Rectal smooth muscle tissue (tissue), 1 donor: ENCODE measurements around the gene GANC.

Experiments
- H3K27ac ChIP-seq: one replicate; pipeline ENCODE4 v1.7.0; 2013; ENCODE audit warnings: low read depth, low read length, inconsistent platforms
- H3K27me3 ChIP-seq: one replicate; pipeline ENCODE4 v1.7.0; 2013; ENCODE audit warnings: low read length; ENCODE audit not compliant: control insufficient read depth, insufficient read depth
- H3K36me3 ChIP-seq: one replicate; pipeline ENCODE4 v1.7.0; 2013; ENCODE audit warnings: low read length; ENCODE audit not compliant: control insufficient read depth, insufficient read depth
- H3K4me1 ChIP-seq: one replicate; pipeline ENCODE4 v1.7.0; 2013; ENCODE audit warnings: low read length; ENCODE audit not compliant: control insufficient read depth, insufficient read depth
- H3K4me3 ChIP-seq: one replicate; pipeline ENCODE4 v1.7.0; 2013; ENCODE audit warnings: low read length
- H3K9ac ChIP-seq: one replicate; pipeline ENCODE4 v1.7.0; 2013; ENCODE audit warnings: low read length

Gene GANC

GRCh38 chr15:42354824-42355223 is 81.8 kb downstream of the GANC start:
- Histone ChIP-seq H3K9ac (no peak overlapping the region), H3K27me3 (no peaks in the 10 kb centered on the region), H3K4me1 (no peaks in the 10 kb centered on the region), H3K27ac (no peak overlapping the region), H3K36me3 (peaks cover 10% of the 10 kb centered on the region), H3K4me3 (no peak overlapping the region)

GRCh38 chr15:42355291-42355690 is 82.3 kb downstream of the GANC start:
- Histone ChIP-seq H3K4me3 (no peak overlapping the region), H3K27ac (no peak overlapping the region), H3K36me3 (peaks cover 10% of the 10 kb centered on the region), H3K9ac (no peak overlapping the region), H3K27me3 (no peaks in the 10 kb centered on the region), H3K4me1 (no peaks in the 10 kb centered on the region)

GRCh38 chr15:42356851-42357250 is 83.8 kb downstream of the GANC start:
- no peak overlapping the region for H3K4me3 ChIP-seq

GRCh38 chr15:42358141-42358540 is 85.1 kb downstream of the GANC start:
- Histone ChIP-seq H3K9ac (no peak overlapping the region), H3K36me3 (no peaks in the 10 kb centered on the region)

More at GRCh38 chr15:42356851-42357250, 83.8 kb downstream of the GANC start:
- Histone ChIP-seq H3K4me1 (no peaks in the 10 kb centered on the region), H3K27me3 (no peaks in the 10 kb centered on the region), H3K9ac (no peak overlapping the region), H3K36me3 (peaks cover 6% of the 10 kb centered on the region), H3K27ac (no peak overlapping the region)

GRCh38 chr15:42359249-42359648 is 86.2 kb downstream of the GANC start, which contains the start of gene CAPN3:
TSS of gene CAPN3 (plus strand) at chr15:42359501. CDS start at chr15:42359806, 305 bp downstream.
- Histone ChIP-seq H3K9ac (no peak within 1 kb of the TSS), H3K27me3 (no peaks in the 10 kb centered on the region), H3K27ac (no peak within 1 kb of the TSS), H3K4me1 (no peaks in the 10 kb centered on the region), H3K4me3 (no peak within 1 kb of the TSS), H3K36me3 (no peaks in the 10 kb centered on the region)

More at GRCh38 chr15:42358141-42358540, 85.1 kb downstream of the GANC start:
- Histone ChIP-seq H3K27me3 (no peaks in the 10 kb centered on the region), H3K4me3 (no peak overlapping the region), H3K4me1 (no peaks in the 10 kb centered on the region), H3K27ac (no peak overlapping the region)

- H3K27me3 ChIP-seq, result no peaks in the 10 kb centered on the region
- H3K27ac ChIP-seq, result no peak overlapping the region
- H3K36me3 ChIP-seq, result no peaks in the 10 kb centered on the region
- H3K4me1 ChIP-seq, result no peaks in the 10 kb centered on the region
- H3K4me3 ChIP-seq, result no peak overlapping the region
- no peak overlapping the region for H3K9ac ChIP-seq
Observed at GRCh38 chr15:42359985-42360384, 87.0 kb downstream of the GANC start.

GRCh38 chr15:42360535-42361112 is 87.6 kb downstream of the GANC start:
- Histone ChIP-seq H3K4me1 (no peaks in the 10 kb centered on the region), H3K27ac (no peak overlapping the region), H3K36me3 (no peaks in the 10 kb centered on the region), H3K4me3 (no peak overlapping the region), H3K9ac (no peak overlapping the region), H3K27me3 (no peaks in the 10 kb centered on the region)

- H3K36me3 ChIP-seq, result no peaks in the 10 kb centered on the region
- H3K27ac ChIP-seq, result no peak overlapping the region
- H3K4me1 ChIP-seq, result no peaks in the 10 kb centered on the region
- no peaks in the 10 kb centered on the region for H3K27me3 ChIP-seq
- H3K4me3 ChIP-seq, result no peak overlapping the region
- H3K9ac ChIP-seq, result no peak overlapping the region
Observed at GRCh38 chr15:42363487-42363886, 90.5 kb downstream of the GANC start.

GRCh38 chr15:42363942-42364341 is 90.9 kb downstream of the GANC start:
- Histone ChIP-seq H3K4me1 (no peaks in the 10 kb centered on the region), H3K4me3 (no peak overlapping the region), H3K36me3 (no peaks in the 10 kb centered on the region), H3K27ac (no peak overlapping the region), H3K27me3 (no peaks in the 10 kb centered on the region), H3K9ac (no peak overlapping the region)

GRCh38 chr15:42364529-42364928 is 91.5 kb downstream of the GANC start:
- no peaks in the 10 kb centered on the region for H3K4me1 ChIP-seq

GRCh38 chr15:42365921-42366550 is 93.0 kb downstream of the GANC start:
- Histone ChIP-seq H3K36me3 (no peaks in the 10 kb centered on the region), H3K27ac (no peak overlapping the region), H3K9ac (no peak overlapping the region), H3K4me3 (no peak overlapping the region), H3K27me3 (no peaks in the 10 kb centered on the region), H3K4me1 (no peaks in the 10 kb centered on the region)

More at GRCh38 chr15:42364529-42364928, 91.5 kb downstream of the GANC start:
- Histone ChIP-seq H3K27ac (no peak overlapping the region), H3K36me3 (no peaks in the 10 kb centered on the region), H3K9ac (no peak overlapping the region), H3K27me3 (no peaks in the 10 kb centered on the region), H3K4me3 (no peak overlapping the region)

- no peaks in the 10 kb centered on the region for H3K36me3 ChIP-seq
- H3K27me3 ChIP-seq, result no peaks in the 10 kb centered on the region
- H3K4me3 ChIP-seq, result no peak overlapping the region
- no peak overlapping the region for H3K27ac ChIP-seq
- H3K9ac ChIP-seq, result no peak overlapping the region
- H3K4me1 ChIP-seq, result no peaks in the 10 kb centered on the region
Observed at GRCh38 chr15:42367041-42367440, 94.0 kb downstream of the GANC start.

GRCh38 chr15:42368096-42368495 is 95.1 kb downstream of the GANC start:
- Histone ChIP-seq H3K36me3 (no peaks in the 10 kb centered on the region), H3K27ac (no peak overlapping the region), H3K4me3 (no peak overlapping the region), H3K27me3 (no peaks in the 10 kb centered on the region), H3K4me1 (no peaks in the 10 kb centered on the region), H3K9ac (no peak overlapping the region)
